Fibroblast of skin of right biceps (primary cell): ENCODE results near the gene VPS39.
"Not testable (repeated sequence)": the region's sequence is repeated elsewhere in the genome, so short reads cannot be mapped to it uniquely, and the experiment has no call there.

Experiments used
- DNase-seq: peaks from one replicate; pipeline ENCODE4 v3.0.0-alpha.2; 2013

VPS39 gene, protein sequence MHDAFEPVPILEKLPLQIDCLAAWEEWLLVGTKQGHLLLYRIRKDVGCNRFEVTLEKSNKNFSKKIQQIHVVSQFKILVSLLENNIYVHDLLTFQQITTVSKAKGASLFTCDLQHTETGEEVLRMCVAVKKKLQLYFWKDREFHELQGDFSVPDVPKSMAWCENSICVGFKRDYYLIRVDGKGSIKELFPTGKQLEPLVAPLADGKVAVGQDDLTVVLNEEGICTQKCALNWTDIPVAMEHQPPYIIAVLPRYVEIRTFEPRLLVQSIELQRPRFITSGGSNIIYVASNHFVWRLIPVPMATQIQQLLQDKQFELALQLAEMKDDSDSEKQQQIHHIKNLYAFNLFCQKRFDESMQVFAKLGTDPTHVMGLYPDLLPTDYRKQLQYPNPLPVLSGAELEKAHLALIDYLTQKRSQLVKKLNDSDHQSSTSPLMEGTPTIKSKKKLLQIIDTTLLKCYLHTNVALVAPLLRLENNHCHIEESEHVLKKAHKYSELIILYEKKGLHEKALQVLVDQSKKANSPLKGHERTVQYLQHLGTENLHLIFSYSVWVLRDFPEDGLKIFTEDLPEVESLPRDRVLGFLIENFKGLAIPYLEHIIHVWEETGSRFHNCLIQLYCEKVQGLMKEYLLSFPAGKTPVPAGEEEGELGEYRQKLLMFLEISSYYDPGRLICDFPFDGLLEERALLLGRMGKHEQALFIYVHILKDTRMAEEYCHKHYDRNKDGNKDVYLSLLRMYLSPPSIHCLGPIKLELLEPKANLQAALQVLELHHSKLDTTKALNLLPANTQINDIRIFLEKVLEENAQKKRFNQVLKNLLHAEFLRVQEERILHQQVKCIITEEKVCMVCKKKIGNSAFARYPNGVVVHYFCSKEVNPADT

DNA sequence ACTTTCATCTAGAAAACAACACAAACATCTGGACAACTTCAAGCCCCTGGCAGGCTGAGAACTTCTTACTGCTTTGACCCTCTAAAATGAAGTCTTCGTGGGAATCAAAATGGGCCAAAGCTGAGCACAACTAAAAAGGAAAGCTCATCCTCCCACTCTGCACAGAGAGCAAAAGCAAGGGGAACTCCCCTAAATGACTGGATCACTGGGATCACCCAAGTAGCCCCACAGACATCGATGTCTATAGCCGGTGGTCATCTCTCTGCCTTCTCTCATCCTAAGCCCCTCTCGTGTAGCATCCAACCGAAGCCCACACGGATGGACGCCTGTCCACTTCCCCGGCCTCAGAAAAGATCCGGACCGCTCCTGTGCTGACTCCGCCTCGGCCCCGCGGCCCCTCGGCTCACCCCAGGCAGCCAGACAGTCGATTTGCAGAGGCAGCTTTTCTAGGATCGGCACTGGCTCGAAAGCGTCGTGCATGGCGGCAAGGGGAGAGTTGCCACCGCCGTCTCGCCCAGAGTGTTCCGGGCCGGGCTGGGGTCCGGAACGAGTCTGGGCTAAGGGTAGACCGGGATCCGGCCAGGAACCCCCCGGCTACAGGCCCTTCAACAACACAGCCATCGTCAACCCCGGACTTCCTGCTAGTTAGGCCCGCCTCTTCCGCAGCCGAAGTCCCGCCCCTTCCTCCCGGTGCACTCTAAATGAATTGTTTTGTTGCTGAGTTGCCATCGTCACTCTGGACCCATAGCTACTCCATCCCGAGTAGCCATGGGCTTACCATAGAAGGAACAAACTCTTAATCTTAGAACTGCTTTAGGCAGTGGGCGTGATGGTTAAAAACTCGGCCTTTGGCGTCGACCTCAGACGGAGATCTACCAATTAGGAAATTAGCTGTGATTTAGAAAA is at the start of gene VPS39:
Gene VPS39 (minus strand): TSS at position 631 of the 906 bp plus-strand sequence. CDS start 151 bp downstream, at position 480.
- DNase-seq = peak; percentile 83

DNA sequence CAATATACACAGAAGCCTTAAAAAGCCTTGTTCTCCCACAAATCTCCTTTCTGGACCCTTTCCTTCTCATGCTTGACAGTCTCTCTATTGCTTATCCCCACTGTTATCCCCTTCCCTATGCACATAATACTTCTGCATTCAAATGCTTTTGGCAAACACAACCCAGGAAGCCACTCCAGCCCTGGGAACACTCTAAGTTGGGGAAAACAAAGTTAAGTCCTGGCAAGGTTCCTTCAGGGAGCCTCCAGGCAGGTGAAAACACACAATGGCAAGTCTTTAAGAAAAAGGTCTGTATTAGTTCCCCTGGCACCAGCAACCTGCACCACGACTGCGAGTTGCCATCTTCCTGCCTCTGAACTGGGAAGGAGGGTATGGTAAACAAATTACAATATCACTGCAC is 45.2 kb upstream of the VPS39 start:
- no peak for DNase-seq

DNA sequence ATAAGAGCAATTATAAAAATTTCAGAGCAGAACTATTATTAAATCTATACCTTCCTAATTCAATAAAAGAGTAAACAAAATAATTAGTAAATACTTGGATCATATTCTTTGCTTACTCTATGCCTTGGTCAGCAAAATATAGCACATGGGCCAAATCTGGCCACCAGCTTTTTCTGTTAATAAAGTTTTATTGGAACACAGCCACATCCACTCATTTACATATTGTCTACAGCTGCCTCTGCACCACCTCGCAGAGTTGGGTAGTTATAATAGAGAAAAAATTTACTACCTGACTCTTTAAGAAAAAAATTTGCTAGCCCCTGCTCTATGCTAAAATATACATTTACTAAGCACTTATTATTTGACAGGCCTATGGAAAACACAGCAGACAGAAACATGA is 32.7 kb upstream of the VPS39 start:
- DNase-seq = no peak

DNA sequence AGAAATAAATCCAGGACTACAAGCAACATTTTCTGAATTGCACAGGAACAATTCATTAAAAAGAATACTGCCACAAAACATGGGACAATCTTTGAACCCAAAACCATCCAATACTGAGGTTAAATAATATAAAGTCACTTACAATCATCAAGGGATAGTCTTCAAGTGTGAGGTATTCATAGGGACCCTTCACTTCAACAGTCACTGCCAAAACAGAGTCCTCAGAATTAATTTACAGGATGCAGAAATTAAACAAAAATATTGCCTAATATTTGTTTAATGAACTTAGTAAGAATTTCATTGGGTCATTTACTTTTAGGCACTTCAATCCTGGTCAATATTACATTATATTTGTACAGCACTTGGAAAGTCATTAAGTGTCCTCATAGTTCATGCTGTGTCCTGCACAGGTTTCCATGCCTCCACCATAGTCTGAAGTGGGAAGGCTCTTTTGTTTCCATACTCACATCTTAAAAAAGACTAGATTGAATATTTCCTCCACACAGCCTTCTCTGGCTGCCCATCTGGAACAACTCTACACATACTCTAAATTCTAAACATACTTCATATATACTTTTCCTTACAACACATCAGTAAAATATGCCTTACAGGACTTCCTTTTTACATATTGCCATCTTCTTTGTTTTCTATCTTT is 31.6 kb upstream of the VPS39 start:
- peak; percentile 45 for DNase-seq

DNA sequence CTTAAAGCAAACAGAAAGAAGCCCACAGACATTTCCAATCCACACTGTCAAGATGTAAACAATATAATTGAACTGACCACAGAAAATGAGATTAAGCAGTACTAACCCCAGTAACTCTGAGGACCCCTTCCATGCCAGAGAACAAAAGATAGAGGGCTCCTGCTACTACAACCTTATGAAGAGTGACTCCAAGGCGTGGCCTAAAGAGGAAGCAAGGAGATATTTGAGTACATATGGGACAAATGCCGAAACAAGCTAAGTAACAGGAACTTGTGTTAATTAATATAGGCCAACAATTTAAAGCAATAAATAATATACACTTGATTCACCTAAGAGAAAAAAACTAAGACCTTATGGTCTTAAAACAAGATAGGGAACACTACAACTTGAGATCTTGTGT is 25.0 kb upstream of the VPS39 start:
- DNase-seq = no peak

DNA sequence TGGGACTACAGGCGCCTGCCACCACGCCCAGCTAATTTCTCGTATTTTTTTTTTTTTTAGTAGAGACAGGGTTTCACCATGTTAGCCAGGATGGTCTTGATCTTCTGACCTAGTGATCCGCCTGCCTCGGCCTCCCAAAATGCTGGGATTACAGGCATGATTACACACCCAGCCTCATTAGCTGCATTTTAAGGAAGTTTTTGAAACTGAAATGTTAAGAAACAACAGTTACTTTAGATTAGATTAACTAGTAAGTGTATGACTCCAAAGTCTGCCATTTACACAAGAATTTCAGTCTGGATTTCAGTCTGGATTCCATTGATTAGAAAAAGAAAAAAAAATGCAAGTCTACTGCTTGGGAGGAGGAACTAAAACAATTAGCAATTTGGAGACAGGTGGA is 24.5 kb upstream of the VPS39 start:
- DNase-seq = no peak

DNA sequence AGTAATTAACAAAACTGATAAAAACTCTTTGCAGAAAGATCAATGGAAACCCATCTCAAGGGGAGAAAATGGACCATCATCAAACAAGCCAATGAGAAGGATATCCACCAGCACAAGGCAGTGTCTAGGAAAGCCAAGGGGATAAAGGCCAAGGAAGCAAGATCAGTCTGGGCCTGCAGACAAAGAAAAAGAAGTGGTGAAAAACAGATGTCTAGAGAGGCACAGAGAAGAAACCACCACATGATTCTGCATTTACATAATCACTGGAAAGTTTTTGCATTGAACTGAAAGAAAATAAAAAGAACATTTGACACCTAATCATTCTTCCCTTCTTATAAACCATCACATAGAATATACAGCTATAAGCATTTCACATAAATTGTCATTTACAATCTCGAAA is 23.0 kb upstream of the VPS39 start:
- DNase-seq = no peak

DNA sequence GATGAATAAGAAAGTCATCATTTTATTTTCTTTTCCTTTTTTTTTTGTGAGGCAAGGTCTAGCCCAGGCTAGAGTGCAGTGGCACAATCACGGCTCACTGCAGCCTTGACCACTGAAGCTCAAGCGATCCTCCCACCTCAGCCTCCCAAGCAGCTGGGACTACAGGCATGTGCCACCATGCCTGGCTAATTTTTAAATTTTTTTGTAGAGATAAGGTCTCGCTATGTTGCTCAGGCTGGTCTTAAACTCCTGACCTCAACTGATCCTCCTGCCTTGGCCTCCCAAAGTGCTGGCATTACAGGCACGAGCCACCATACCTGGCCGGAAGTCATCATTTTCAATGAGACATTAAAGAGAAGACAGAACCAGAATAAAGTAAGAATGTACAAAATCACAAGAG is 20.9 kb upstream of the VPS39 start:
- DNase-seq = not testable (repeated sequence)

DNA sequence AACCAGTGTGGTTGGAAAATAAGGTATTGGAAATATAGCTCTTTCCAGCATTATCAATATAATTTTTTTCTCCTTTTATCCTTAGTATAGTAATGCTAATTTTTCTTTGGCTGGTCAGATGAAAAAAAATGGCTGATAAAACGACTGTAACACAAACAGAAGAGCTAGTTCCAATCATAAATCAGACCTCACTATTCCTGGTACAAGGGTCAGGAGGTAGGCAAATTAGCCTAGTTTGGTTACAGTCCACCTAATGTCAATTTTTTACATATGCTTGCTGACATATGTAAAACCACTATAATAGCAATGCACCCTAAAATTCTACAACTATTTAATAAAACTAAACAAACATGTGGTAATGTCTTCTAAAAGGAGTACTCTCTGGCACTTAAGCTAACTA is 19.9 kb upstream of the VPS39 start:
- no peak for DNase-seq

DNA sequence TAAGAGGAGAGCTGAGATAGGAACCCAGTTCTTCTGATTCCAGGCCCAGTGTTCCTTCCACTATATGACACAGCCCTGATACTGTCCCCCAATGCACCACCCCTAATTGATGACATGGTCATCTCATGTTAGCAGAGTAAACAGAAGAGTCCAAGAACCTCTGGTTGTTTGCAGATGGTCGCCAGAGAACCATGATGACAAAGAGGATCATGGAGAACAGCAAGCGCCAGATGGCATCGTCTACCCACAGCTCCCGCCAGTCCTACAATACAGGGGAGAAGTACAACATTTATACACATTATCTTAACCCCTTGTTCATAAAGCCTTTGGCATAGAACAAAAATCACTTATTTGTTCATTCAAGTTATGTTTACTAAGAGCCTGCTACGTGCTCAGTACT is 18.5 kb upstream of the VPS39 start:
- no peak for DNase-seq

DNA sequence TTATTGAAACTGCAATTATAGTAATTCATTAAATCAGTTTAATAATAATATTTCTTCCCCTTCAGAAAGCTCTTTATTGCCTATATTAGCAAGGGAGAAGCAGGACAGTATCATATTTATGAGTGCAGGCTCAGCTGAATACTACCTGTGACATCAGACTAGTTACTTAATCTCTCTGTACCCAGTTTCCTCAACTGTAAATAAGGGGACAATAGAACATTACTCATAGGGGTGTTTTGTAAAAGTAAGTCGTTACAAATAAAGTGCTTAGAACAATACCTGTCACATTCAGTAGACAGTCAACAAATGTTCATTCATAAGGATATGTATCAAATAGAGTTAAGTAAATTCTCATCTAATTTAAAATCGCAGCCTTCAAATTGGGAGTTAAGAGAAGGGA is 12.1 kb upstream of the VPS39 start:
- DNase-seq = no peak

DNA sequence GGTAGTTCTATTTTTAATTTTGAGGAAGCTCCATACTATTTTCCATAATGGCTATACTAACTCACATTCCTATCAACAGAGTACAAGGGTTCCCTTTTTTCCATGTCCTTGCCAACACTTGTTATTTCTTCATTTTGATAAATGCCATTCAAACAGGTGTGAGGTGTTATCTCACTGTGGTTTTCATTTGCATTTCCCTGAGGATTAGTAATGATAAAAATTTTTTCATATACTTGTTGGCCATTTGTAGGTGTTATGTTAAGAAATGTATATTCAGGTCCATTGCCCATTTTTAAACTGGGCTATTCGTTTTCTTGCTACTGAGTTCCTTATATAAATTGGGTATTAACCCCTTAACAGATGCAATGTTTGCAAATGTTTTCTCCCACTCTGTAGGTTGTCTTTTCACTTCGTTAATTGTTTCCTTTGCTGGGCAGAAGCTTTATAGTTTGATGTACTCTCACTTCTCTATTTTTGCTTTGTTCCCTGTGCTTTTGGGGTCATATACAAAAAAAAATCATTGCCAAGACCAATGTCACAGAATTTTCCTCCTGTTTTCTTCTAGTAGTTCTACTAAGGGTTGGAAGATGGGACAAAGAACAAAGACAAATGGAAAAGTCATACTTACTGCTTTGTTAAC is 11.0 kb upstream of the VPS39 start:
- no peak for DNase-seq

DNA sequence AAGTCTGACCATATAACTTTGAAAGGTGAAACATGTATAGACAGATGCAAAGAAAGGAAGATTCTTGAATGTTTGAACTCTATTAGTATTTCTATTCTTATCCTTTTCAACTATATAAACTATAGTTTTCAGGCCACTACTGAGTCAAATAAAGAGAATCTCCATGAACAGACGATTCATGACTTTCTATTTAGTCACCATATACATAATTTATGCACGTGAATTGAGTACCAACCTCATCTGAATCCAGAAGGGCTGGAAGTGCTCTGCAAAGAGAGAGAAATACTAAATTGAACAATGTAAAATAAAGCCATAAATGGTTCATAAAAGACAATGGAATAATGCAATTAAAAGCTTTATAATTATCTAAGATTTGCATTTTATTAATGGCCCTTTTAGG is 9.5 kb upstream of the VPS39 start:
- no peak for DNase-seq

DNA sequence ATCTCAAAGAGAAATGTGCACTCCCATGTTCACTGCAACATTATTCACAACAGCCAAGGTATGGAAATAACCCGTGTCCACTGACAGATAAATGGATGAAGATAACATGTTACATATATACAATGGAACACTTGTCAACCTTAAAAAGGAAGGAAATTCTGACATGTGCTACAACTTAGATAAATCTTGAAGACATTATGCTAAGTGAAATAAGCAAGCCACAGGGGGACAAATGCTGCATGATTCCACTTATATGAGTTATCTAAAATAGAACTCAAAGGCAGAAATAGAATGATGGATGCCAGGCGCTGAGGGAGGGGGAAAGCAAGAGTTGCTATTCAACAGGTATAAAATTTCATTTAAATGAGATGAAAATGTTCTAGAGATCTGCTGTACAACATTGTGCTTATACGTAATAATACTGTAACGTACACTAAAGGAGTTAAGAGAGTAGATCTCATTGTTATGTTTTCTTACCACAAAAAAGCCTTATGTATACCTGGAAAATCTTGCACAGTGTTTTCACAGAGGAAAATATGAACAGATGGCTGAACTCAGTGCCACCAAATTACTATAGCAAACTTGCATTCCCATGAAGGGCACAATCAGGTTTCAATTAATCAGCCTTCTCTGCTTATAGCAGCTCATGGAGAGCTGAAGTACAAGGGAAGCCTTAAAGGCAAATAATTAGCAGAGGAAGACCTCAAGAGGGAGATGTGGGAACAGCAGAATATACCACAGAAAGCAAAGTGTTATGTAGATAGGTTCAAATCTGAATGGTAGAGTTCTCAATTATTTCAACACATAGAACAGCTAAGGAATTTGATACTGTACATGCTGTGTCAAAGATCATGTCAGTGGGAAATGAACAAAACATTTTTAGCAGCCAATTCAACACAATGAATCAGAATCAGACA is 8.1 kb upstream of the VPS39 start:
- DNase-seq = peak; percentile 2

DNA sequence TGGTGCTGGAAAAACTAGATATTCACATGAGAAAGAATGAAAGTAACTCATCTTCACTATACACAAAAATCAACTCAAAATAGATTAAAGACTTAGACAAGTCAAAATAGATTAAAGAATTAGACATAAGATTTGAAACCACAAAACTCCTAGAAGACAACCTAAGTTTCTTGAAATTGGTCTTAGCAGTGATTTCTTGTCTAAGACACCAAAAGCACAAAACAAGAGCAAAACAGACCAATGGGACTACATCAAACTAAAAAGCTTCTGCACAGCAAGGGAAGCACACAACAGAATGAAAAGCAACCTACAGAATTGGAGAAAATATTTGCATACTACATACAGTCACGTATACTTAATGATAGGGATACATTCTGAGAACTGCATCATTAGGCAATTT is 6.5 kb upstream of the VPS39 start:
- no peak for DNase-seq

DNA sequence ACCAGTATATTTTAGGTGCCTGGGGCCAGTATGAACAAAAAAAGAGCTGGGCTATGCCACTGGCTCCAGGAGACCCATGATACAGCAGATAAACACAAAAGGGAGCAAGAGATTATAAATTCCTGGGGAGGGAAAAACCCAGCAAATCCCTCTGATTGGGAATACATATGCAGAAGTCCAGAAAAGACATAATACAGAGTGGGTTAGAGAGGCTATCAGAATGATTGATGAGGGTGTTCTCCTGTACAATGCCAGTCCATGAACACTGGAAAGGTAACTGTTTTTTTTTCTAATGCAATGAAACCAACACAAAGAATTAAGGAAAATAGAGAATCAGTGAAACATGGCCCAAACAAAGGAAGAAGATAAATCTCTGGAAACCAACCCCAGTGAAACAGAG is 5.4 kb upstream of the VPS39 start:
- DNase-seq = no peak

DNA sequence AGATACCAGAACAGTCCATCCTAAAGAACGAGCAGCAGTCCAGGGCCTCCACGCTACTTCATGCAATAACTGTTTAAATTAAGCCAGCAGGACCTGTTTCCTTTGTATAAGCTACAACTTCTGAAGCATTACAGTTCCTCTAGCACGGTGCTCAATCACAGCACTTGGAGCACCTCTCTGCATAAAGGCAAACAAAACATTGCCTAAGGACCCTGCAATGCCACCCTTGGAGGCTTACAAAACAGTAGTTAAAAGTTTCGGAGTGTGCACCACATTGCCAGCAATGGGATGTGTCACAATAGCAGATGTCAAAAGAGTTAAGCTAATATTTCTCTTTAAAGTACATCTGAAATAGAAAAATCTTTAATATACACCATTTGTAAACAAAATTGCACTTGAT is 2.6 kb upstream of the VPS39 start:
- no peak for DNase-seq

DNA sequence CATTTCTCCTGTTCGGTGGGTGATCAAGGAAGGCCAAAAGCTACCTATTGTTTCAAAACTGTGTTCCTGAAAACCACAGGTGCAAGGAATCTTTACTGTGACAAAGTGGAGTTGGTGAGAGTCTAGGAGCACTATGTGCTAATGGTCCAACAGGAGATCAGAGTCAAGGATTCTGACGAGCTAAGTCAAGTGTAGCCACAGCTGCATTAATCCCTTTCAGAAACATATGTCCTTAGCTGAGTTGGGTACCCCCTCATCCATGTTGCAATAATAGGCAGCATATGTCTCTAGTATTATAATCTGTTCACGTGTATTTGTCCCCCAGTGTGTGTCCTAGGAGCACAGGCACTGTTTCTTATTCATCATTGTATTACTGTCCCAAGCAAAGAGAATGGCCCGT is 1.7 kb downstream of the VPS39 start:
- no peak for DNase-seq

DNA sequence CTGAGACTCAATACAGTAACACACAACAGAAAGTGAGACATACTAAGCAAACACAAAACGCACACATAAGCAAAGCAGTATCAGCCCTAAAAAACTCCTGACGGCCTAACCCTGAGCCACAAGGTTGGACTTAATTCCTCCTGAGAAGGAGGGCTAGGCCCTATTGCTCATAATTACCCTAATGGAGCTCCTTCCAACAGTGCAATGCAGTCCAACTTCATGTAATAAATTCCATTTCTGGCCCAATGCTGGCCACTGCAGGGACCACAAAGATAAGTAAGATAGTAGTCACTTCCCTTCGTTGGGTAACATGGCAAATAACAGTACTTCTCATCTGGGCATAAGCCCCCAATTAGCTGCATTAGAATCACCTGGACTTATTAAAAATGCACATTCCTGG is 4.2 kb downstream of the VPS39 start:
- DNase-seq = no peak

DNA sequence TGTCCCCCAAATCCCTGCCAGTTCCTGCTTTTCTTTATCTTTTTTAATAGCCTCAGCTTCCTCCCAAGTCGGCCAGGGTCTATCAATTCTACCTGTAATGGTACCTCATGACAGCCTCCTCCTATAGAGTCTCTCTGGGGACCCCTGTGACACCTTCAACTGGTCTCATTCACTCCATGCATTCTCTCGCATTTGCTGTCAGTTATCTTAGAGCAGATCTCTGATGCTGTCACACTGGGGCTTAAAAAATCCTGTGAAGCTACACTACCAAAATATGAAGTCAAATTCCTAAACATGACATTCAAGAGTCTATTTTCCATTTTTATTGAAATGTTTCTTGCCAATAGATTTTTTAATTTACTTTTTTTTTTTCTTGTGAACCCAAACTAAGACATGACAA is 5.5 kb downstream of the VPS39 start:
- DNase-seq = no peak

DNA sequence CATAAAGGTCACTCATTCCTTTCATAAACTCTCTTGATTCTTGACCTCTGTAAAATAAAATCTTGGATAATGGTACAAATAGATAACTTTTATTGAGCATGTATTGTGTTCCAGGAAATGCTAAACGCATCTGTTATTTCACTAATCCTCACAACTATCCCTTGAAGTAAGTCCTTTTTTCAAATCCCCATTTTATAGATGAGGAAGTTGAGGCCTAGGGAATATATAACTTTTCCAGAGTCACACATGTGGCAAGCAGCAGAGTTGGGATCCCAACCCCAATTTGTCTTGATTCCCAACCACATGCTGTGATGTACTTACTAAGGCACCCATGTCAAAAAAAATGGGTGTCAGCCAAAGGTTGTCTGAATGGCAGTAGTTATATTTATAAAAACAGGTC is 6.3 kb downstream of the VPS39 start:
- no peak for DNase-seq
